Uterus (tissue), 4 donors: ENCODE results near the gene TTLL13. TPM values are rescaled to one million over a fixed set of nuclear protein-coding genes. Genes with fewer than 3 reads are reported as not detected.
"Not testable (repeated sequence)": the region's sequence is repeated elsewhere in the genome, so short reads cannot be mapped to it uniquely, and the experiment has no call there.

Source experiments
- DNase-seq, 2 donors: peaks; one replicate each; pipeline ENCODE4 v3.0.0-alpha.2; 2019 to 2020
- H3K27ac ChIP-seq, 2 donors: fragments of 200-600 bp; sonication (generic); 1 replicate in 1 of 2; 2 replicates in 1 of 2; pipeline ENCODE4 v1.5.1; 2016 to 2018
- H3K27me3 ChIP-seq, 2 donors: fragments of 200-600 bp; sonication (generic); one replicate each; pipeline ENCODE4 v1.5.1; 2018 to 2019; ENCODE audit warnings: control low read depth in 1 of 2
- H3K36me3 ChIP-seq, 2 donors: fragments of 200-600 bp; sonication (generic); one replicate each; pipeline ENCODE4 v1.5.1; 2019; ENCODE audit warnings: control low read depth in 1 of 2
- H3K4me1 ChIP-seq, 2 donors: fragments of 200-600 bp; sonication (generic); one replicate each; pipeline ENCODE4 v1.5.1; 2018 to 2019; ENCODE audit warnings: control low read depth in 1 of 2
- H3K4me3 ChIP-seq, 2 donors: fragments of 200-600 bp; sonication (generic); 1 replicate in 1 of 2; 2 replicates in 1 of 2; pipeline ENCODE4 v1.5.1; 2018 to 2019; ENCODE audit warnings: mild to moderate bottlenecking in 1 of 2
- H3K9me3 ChIP-seq, 2 donors: fragments of 200-600 bp; sonication (generic); one replicate each; pipeline ENCODE4 v1.5.1; 2019; ENCODE audit warnings: control low read depth in 1 of 2
- POLR2A ChIP-seq, 2 donors: fragments of 450-650 bp; IDR thresholded peaks; one replicate each; pipeline ENCODE4 v1.6.1; 2016; ENCODE audit warnings: antibody characterized with exemption in 2 of 2, mild to moderate bottlenecking in 1 of 2, moderate library complexity in 1 of 2
- intact Hi-C: fragments of 100-400 bp; cut with DNase I; formaldehyde crosslinking; loops from one replicate; pipeline ENCODE4 v1.15.1; 2023; ENCODE audit warnings: low total_unique reads
- total RNA-seq, 4 donors: library from RNA; depleted of rRNA in 3 of 4; stranded (reverse); fragments of >200 nt in 3 of 4; gene quantifications; one replicate each; pipeline versions ENCODE4 v1.1.0 to v1.2.4, GENCODE V29; 2014 to 2023
- TF ChIP-seq, protein P1 (sequence below), 4 experiments: fragments of 200-600 bp in 2 of 4; fragments of 450-650 bp in 2 of 4; sonication (generic) in 2 of 4; IDR thresholded peaks; one replicate each; pipeline ENCODE4 v1.5.1; 2016 to 2019; ENCODE audit warnings: antibody characterized with exemption in 4 of 4, mild to moderate bottlenecking in 2 of 4, moderate library complexity in 1 of 4
- donor health status: DM: yes; HTN: yes; CAD: no.

TTLL13 gene
- total RNA-seq, 4 donors from 2014 or later, result 0.41 TPM; not detected in 3

- H3K36me3 ChIP-seq, result no peaks in the 10 kb centered on the region
- no peaks in the 10 kb centered on the region for H3K4me1 ChIP-seq
- peak overlapping the region in 1 of 2 donors; percentile 33 for H3K27ac ChIP-seq
- H3K9me3 ChIP-seq, result no peaks in the 10 kb centered on the region
- no peaks in the 10 kb centered on the region for H3K27me3 ChIP-seq
- H3K4me3 ChIP-seq, result no peak overlapping the region
- TF ChIP-seq, protein P1, sequence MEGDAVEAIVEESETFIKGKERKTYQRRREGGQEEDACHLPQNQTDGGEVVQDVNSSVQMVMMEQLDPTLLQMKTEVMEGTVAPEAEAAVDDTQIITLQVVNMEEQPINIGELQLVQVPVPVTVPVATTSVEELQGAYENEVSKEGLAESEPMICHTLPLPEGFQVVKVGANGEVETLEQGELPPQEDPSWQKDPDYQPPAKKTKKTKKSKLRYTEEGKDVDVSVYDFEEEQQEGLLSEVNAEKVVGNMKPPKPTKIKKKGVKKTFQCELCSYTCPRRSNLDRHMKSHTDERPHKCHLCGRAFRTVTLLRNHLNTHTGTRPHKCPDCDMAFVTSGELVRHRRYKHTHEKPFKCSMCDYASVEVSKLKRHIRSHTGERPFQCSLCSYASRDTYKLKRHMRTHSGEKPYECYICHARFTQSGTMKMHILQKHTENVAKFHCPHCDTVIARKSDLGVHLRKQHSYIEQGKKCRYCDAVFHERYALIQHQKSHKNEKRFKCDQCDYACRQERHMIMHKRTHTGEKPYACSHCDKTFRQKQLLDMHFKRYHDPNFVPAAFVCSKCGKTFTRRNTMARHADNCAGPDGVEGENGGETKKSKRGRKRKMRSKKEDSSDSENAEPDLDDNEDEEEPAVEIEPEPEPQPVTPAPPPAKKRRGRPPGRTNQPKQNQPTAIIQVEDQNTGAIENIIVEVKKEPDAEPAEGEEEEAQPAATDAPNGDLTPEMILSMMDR (IDR thresholded peaks at IDR 0.05), result peak; percentile 20 to 33 (median 26)
- TF ChIP-seq POLR2A (IDR thresholded peaks at IDR 0.05), result no peak
- DNase-seq, result no peak
- intact Hi-C loops, result no loop called here
Observed at GRCh38 chr15:90286678-90287077, 37.3 kb downstream of the TTLL13 start.

DNA sequence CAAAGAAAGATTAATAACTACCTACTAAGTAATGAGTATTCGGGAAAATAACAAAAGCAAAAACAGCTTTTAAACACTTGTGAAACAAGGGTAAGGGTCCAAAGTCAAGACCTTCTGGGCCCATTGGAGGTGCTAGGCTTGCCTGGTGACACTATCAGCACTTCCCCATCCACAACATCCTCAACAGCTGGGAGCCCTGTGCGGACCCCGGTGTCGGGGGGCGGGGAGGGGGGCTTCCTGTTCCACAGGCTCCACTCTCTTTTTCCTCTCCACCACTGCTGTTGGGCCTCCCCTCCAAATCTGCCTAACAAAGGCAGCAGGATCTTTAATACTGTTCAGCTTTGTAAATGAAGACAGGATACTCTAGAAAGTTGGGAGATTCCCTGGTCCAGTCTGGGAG, 37.7 kb downstream of the TTLL13 start:
- intact Hi-C loops, result no loop called here
- H3K9me3 ChIP-seq, result no peaks in the 10 kb centered on the region
- no peaks in the 10 kb centered on the region for H3K4me1 ChIP-seq
- DNase-seq, result no peak
- peak overlapping the region in 1 of 2 donors; percentile 33 for H3K27ac ChIP-seq
- H3K27me3 ChIP-seq, result no peaks in the 10 kb centered on the region
- no peaks in the 10 kb centered on the region for H3K36me3 ChIP-seq
- no peak overlapping the region for H3K4me3 ChIP-seq
- TF ChIP-seq, protein P1 (IDR thresholded peaks at IDR 0.05), result no peak
- TF ChIP-seq POLR2A (IDR thresholded peaks at IDR 0.05), result no peak

- H3K27ac ChIP-seq, result peak overlapping the region in 1 of 2 donors; percentile 33
- no peaks in the 10 kb centered on the region for H3K4me1 ChIP-seq
- H3K9me3 ChIP-seq, result no peaks in the 10 kb centered on the region
- intact Hi-C loops, result no loop called here
- TF ChIP-seq POLR2A (IDR thresholded peaks at IDR 0.05), result no peak
- TF ChIP-seq, protein P1 (IDR thresholded peaks at IDR 0.05), result no peak
- no peaks in the 10 kb centered on the region for H3K27me3 ChIP-seq
- no peak overlapping the region for H3K4me3 ChIP-seq
- DNase-seq, result no peak
- no peaks in the 10 kb centered on the region for H3K36me3 ChIP-seq
Observed at GRCh38 chr15:90287946-90288345, 38.6 kb downstream of the TTLL13 start.

DNA sequence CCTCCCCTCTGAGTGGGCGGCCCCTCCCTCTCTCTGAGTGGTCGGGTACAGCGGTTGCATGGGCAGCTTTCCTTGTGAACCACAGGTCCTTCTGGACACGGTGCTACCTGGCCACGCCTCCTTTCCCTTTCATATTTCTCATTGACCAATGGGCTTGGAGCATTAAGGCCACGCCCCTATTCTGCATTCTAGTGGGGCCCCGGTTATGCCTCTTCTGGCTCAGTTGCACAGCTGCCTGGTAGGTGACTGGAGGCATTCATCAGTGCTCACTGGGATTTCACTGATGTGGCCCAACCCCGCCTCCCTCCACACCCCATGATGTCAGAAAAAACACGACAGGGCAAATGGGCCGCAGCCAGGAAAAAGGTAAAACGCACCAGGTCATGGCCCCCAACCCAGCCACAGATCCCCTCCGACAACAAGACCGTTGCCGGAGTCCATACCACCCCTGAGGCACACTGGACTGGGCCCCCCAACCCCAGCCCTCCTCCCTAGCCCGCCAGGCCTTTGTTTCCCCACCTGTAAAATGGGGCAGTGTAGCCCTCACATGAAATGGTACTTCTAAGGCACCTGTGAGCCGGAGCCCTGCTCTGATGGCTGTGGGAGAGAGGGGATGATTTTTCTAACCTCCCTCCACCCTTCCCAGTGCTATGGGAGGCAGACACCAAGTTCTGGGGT, 42.5 kb downstream of the TTLL13 start:
- DNase-seq, result no peak
- Histone ChIP-seq H3K36me3 (no peaks in the 10 kb centered on the region), H3K4me3 (no peak overlapping the region), H3K4me1 (no peaks in the 10 kb centered on the region), H3K27me3 (no peaks in the 10 kb centered on the region), H3K9me3 (no peaks in the 10 kb centered on the region), H3K27ac (no peak overlapping the region)
- intact Hi-C loops, result no loop called here
- TF ChIP-seq, protein P1 (IDR thresholded peaks at IDR 0.05), result no peak
- TF ChIP-seq POLR2A (IDR thresholded peaks at IDR 0.05), result no peak

DNA sequence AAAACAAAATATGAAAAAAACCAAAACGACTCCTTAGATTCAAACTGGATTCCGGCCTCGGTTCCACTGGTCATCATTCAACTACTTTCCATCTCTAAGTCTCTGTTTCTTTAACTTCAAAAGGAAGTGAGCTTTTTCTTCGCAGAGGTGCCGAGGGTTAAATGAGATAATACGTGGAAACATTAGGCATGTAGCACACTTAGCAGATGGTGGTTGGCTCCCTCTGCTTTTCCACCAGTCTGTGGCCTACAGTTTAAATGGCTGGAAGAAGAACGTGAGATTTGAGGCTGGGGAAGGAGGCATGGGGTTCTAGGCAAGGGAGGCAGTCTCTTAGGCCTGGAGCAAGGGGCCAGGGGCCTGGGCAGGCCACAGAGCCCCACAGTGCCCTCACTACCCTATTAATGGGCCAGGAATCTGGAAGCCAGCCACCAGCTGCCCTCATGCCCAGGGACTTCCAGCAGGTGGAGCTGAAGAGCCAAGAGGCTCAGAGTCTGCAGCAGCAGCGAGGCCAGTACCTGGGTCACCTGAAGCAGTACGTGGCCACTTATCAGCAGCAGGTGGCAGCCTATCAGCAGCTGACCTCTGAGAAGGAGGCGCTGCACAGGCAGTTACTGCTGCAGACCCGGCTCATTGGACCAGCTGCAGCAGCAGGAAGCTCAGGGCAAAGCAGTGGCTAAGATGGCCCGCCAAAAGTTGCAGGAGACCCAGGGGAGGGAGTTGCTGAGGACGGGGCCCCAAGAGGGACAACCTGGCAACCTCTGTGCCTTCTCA, 43.9 kb downstream of the TTLL13 start:
- not testable (repeated sequence) for H3K9me3 ChIP-seq

More for the DNA sequence above, 43.9 kb downstream of the TTLL13 start:
- TF ChIP-seq, protein P1 (IDR thresholded peaks at IDR 0.05), result peak; percentile 65 to 79 (median 70)
- H3K36me3 ChIP-seq, H3K4me1 ChIP-seq, H3K4me3 ChIP-seq, intact Hi-C loops, H3K27ac ChIP-seq, H3K27me3 ChIP-seq: not testable (repeated sequence)
- peak; percentile 67 to 68 for DNase-seq
